ENCODE data around the gene SERPINA1. TPM values are rescaled to one million over a fixed set of nuclear protein-coding genes. Genes with fewer than 3 reads are reported as not detected.
"Not testable (repeated sequence)": the region's sequence is repeated elsewhere in the genome, so short reads cannot be mapped to it uniquely, and the experiment has no call there.

The SERPINA1 gene
- polyA plus RNA-seq, 1 donor, result 1,712 TPM

- H3K27ac ChIP-seq (ENCODE audit: low read length); H3K9me3 ChIP-seq (ENCODE audit: control insufficient read depth, low read depth, low read length); H3K4me3 ChIP-seq (ENCODE audit: low read length); H3K27me3 ChIP-seq (ENCODE audit: control insufficient read depth, insufficient read depth, low read length); DNase-seq; H3K36me3 ChIP-seq (ENCODE audit: control insufficient read depth, insufficient read depth, low read length): not testable (repeated sequence)
- 80% methylated on average over 1 of the region's 24 CpGs for WGBS (ENCODE audit: insufficient coverage, low lambda C conversion rate)
- peaks cover 20% of the 10 kb centered on the region for H3K4me1 ChIP-seq (ENCODE audit: control insufficient read depth, insufficient read depth, low read length)
Measured at GRCh38 chr14:94346065-94346786, 42.2 kb downstream of the SERPINA1 start.

- DNase-seq, result peak in 1 of 2 donors; percentile 47
- no CpG with 5 or more reads among the region's 12 CpGs for WGBS (ENCODE audit: insufficient coverage, low lambda C conversion rate)
- Histone ChIP-seq H3K27ac (ENCODE audit: low read length) (no peak overlapping the region), H3K9me3 (ENCODE audit: control insufficient read depth, low read depth, low read length) (no peaks in the 10 kb centered on the region), H3K27me3 (ENCODE audit: control insufficient read depth, insufficient read depth, low read length) (no peaks in the 10 kb centered on the region), H3K36me3 (ENCODE audit: control insufficient read depth, insufficient read depth, low read length) (no peaks in the 10 kb centered on the region), H3K4me1 (ENCODE audit: control insufficient read depth, insufficient read depth, low read length) (peaks cover 24% of the 10 kb centered on the region), H3K4me3 (ENCODE audit: low read length) (no peak overlapping the region)
Measured at GRCh38 chr14:94345344-94346064, 42.9 kb downstream of the SERPINA1 start.

GRCh38 chr14:94344389-94344788, 44.0 kb downstream of the SERPINA1 start:
- Histone ChIP-seq H3K27ac (ENCODE audit: low read length) (no peak overlapping the region), H3K9me3 (ENCODE audit: control insufficient read depth, low read depth, low read length) (no peaks in the 10 kb centered on the region), H3K36me3 (ENCODE audit: control insufficient read depth, insufficient read depth, low read length) (no peaks in the 10 kb centered on the region), H3K4me3 (ENCODE audit: low read length) (no peak overlapping the region), H3K4me1 (ENCODE audit: control insufficient read depth, insufficient read depth, low read length) (peaks cover 31% of the 10 kb centered on the region), H3K27me3 (ENCODE audit: control insufficient read depth, insufficient read depth, low read length) (no peaks in the 10 kb centered on the region)
- DNase-seq, result no peak
- no CpG with 5 or more reads among the region's 3 CpGs for WGBS (ENCODE audit: insufficient coverage, low lambda C conversion rate)

- H3K4me3 ChIP-seq (ENCODE audit: low read length), result no peak overlapping the region
- H3K36me3 ChIP-seq (ENCODE audit: control insufficient read depth, insufficient read depth, low read length), result no peaks in the 10 kb centered on the region
- H3K4me1 ChIP-seq (ENCODE audit: control insufficient read depth, insufficient read depth, low read length), result peaks cover 32% of the 10 kb centered on the region
- H3K9me3 ChIP-seq (ENCODE audit: control insufficient read depth, low read depth, low read length), result no peaks in the 10 kb centered on the region
- DNase-seq, result peak in 1 of 2 donors; percentile 29
- H3K27ac ChIP-seq (ENCODE audit: low read length), result peak overlapping the region; percentile 64
- H3K27me3 ChIP-seq (ENCODE audit: control insufficient read depth, insufficient read depth, low read length), result no peaks in the 10 kb centered on the region
- WGBS (ENCODE audit: insufficient coverage, low lambda C conversion rate), result no CpG with 5 or more reads among the region's 8 CpGs
Measured at GRCh38 chr14:94343238-94344005, 45.0 kb downstream of the SERPINA1 start.

- peak; percentile 91 to 93 for DNase-seq
- no peaks in the 10 kb centered on the region for H3K27me3 ChIP-seq (ENCODE audit: control insufficient read depth, insufficient read depth, low read length)
- no peaks in the 10 kb centered on the region for H3K36me3 ChIP-seq (ENCODE audit: control insufficient read depth, insufficient read depth, low read length)
- H3K4me3 ChIP-seq (ENCODE audit: low read length), result no peak overlapping the region
- no peaks in the 10 kb centered on the region for H3K9me3 ChIP-seq (ENCODE audit: control insufficient read depth, low read depth, low read length)
- peaks cover 32% of the 10 kb centered on the region for H3K4me1 ChIP-seq (ENCODE audit: control insufficient read depth, insufficient read depth, low read length)
- no CpG with 5 or more reads among the region's 2 CpGs for WGBS (ENCODE audit: insufficient coverage, low lambda C conversion rate)
- peak overlapping the region; percentile 64 for H3K27ac ChIP-seq (ENCODE audit: low read length)
Measured at GRCh38 chr14:94342334-94342934, 46.0 kb downstream of the SERPINA1 start.

GRCh38 chr14:94341656-94342333, 46.6 kb downstream of the SERPINA1 start:
- DNase-seq, result no peak
- WGBS (ENCODE audit: insufficient coverage, low lambda C conversion rate), result 89% methylated on average over 3 of the region's 5 CpGs

GRCh38 chr14:94340533-94340932, 47.9 kb downstream of the SERPINA1 start:
- no peaks in the 10 kb centered on the region for H3K9me3 ChIP-seq (ENCODE audit: control insufficient read depth, low read depth, low read length)
- peaks cover 32% of the 10 kb centered on the region for H3K4me1 ChIP-seq (ENCODE audit: control insufficient read depth, insufficient read depth, low read length)
- DNase-seq, result peak; percentile 60
- no peak overlapping the region for H3K4me3 ChIP-seq (ENCODE audit: low read length)
- H3K36me3 ChIP-seq (ENCODE audit: control insufficient read depth, insufficient read depth, low read length), result no peaks in the 10 kb centered on the region
- H3K27ac ChIP-seq (ENCODE audit: low read length), result peak overlapping the region; percentile 81
- no peaks in the 10 kb centered on the region for H3K27me3 ChIP-seq (ENCODE audit: control insufficient read depth, insufficient read depth, low read length)

More at GRCh38 chr14:94341656-94342333, 46.6 kb downstream of the SERPINA1 start:
- Histone ChIP-seq H3K27me3 (ENCODE audit: control insufficient read depth, insufficient read depth, low read length) (no peaks in the 10 kb centered on the region), H3K4me3 (ENCODE audit: low read length) (no peak overlapping the region), H3K9me3 (ENCODE audit: control insufficient read depth, low read depth, low read length) (no peaks in the 10 kb centered on the region), H3K4me1 (ENCODE audit: control insufficient read depth, insufficient read depth, low read length) (peaks cover 32% of the 10 kb centered on the region), H3K27ac (ENCODE audit: low read length) (peak overlapping the region; percentile 60), H3K36me3 (ENCODE audit: control insufficient read depth, insufficient read depth, low read length) (no peaks in the 10 kb centered on the region)

GRCh38 chr14:94338023-94338422, 50.4 kb downstream of the SERPINA1 start:
- no CpG with 5 or more reads among the region's 2 CpGs for WGBS (ENCODE audit: insufficient coverage, low lambda C conversion rate)
- H3K9me3 ChIP-seq (ENCODE audit: control insufficient read depth, low read depth, low read length), result no peaks in the 10 kb centered on the region
- H3K36me3 ChIP-seq (ENCODE audit: control insufficient read depth, insufficient read depth, low read length), result no peaks in the 10 kb centered on the region
- H3K4me3 ChIP-seq (ENCODE audit: low read length), result no peak overlapping the region
- peaks cover 28% of the 10 kb centered on the region for H3K4me1 ChIP-seq (ENCODE audit: control insufficient read depth, insufficient read depth, low read length)
- H3K27me3 ChIP-seq (ENCODE audit: control insufficient read depth, insufficient read depth, low read length), result no peaks in the 10 kb centered on the region
- DNase-seq, result no peak
- H3K27ac ChIP-seq (ENCODE audit: low read length), result no peak overlapping the region

- H3K27ac ChIP-seq (ENCODE audit: low read length), result no peak overlapping the region
- no peaks in the 10 kb centered on the region for H3K36me3 ChIP-seq (ENCODE audit: control insufficient read depth, insufficient read depth, low read length)
- DNase-seq, result no peak
- no peaks in the 10 kb centered on the region for H3K27me3 ChIP-seq (ENCODE audit: control insufficient read depth, insufficient read depth, low read length)
- H3K4me1 ChIP-seq (ENCODE audit: control insufficient read depth, insufficient read depth, low read length), result peaks cover 22% of the 10 kb centered on the region
- WGBS (ENCODE audit: insufficient coverage, low lambda C conversion rate), result 96% methylated on average over 3 of the region's 6 CpGs
- no peak overlapping the region for H3K4me3 ChIP-seq (ENCODE audit: low read length)
- H3K9me3 ChIP-seq (ENCODE audit: control insufficient read depth, low read depth, low read length), result no peaks in the 10 kb centered on the region
Measured at GRCh38 chr14:94337274-94337673, 51.1 kb downstream of the SERPINA1 start.

- WGBS (ENCODE audit: insufficient coverage, low lambda C conversion rate), result no CpG with 5 or more reads among the region's 4 CpGs
- Histone ChIP-seq H3K4me1 (ENCODE audit: control insufficient read depth, insufficient read depth, low read length) (peaks cover 3% of the 10 kb centered on the region), H3K27ac (ENCODE audit: low read length) (no peak overlapping the region), H3K36me3 (ENCODE audit: control insufficient read depth, insufficient read depth, low read length) (no peaks in the 10 kb centered on the region), H3K4me3 (ENCODE audit: low read length) (no peak overlapping the region), H3K27me3 (ENCODE audit: control insufficient read depth, insufficient read depth, low read length) (no peaks in the 10 kb centered on the region), H3K9me3 (ENCODE audit: control insufficient read depth, low read depth, low read length) (no peaks in the 10 kb centered on the region)
- no peak for DNase-seq
Measured at GRCh38 chr14:94334872-94335271, 53.5 kb downstream of the SERPINA1 start.

All from large intestine (tissue), 3 donors.